Measurements from ENCODE around the gene RASA3.

The RASA3 gene

GRCh38 chr13:114033541-114034315, 98.7 kb downstream of the RASA3 start:
- TF ChIP-seq EZH2 (IDR thresholded peaks at IDR 0.05; ENCODE audit: borderline replicate concordance, low read depth, low read length, severe bottlenecking) = no peak
- TF ChIP-seq, protein P1, sequence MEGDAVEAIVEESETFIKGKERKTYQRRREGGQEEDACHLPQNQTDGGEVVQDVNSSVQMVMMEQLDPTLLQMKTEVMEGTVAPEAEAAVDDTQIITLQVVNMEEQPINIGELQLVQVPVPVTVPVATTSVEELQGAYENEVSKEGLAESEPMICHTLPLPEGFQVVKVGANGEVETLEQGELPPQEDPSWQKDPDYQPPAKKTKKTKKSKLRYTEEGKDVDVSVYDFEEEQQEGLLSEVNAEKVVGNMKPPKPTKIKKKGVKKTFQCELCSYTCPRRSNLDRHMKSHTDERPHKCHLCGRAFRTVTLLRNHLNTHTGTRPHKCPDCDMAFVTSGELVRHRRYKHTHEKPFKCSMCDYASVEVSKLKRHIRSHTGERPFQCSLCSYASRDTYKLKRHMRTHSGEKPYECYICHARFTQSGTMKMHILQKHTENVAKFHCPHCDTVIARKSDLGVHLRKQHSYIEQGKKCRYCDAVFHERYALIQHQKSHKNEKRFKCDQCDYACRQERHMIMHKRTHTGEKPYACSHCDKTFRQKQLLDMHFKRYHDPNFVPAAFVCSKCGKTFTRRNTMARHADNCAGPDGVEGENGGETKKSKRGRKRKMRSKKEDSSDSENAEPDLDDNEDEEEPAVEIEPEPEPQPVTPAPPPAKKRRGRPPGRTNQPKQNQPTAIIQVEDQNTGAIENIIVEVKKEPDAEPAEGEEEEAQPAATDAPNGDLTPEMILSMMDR (IDR thresholded peaks at IDR 0.05; ENCODE audit: borderline replicate concordance, extremely low read depth, low read length, poor library complexity, severe bottlenecking) = no peak
- no peak overlapping the region for H3K4me2 ChIP-seq (ENCODE audit: insufficient read depth, low read length)
- ATAC-seq (ENCODE audit: insufficient read depth, low read depth) (no peak), DNase-seq (no peak)
- H3K4me3 ChIP-seq (ENCODE audit: low read depth in 1 of 2, low read length in 2 of 2) = no peak overlapping the region
- no peak overlapping the region for H3K9ac ChIP-seq (ENCODE audit: low read depth, low read length)
- H4K20me1 ChIP-seq (ENCODE audit: insufficient read depth, low read length) = peaks cover 73% of the 10 kb centered on the region
- H2AFZ ChIP-seq (ENCODE audit: low read depth, low read length) = no peak overlapping the region
- no peaks in the 10 kb centered on the region for H3K9me3 ChIP-seq (ENCODE audit: insufficient read depth, low read length, severe bottlenecking)
- no peaks in the 10 kb centered on the region for H3K27me3 ChIP-seq (ENCODE audit: insufficient read depth, low read length, poor library complexity)
- H3K4me1 ChIP-seq (ENCODE audit: insufficient read depth, low read length) = no peaks in the 10 kb centered on the region
- peaks cover 58% of the 10 kb centered on the region for H3K79me2 ChIP-seq (ENCODE audit: insufficient read depth, low read length)
- H3K36me3 ChIP-seq (ENCODE audit: insufficient read depth, low read length) = peaks cover 44% of the 10 kb centered on the region
- H3K27ac ChIP-seq (ENCODE audit: low read length) = no peak overlapping the region

GRCh38 chr13:114032126-114032799, 100.2 kb downstream of the RASA3 start:
- Histone ChIP-seq H3K27me3 (ENCODE audit: insufficient read depth, low read length, poor library complexity) (no peaks in the 10 kb centered on the region), H3K9me3 (ENCODE audit: insufficient read depth, low read length, severe bottlenecking) (no peaks in the 10 kb centered on the region), H3K4me2 (ENCODE audit: insufficient read depth, low read length) (no peak overlapping the region), H3K4me3 (ENCODE audit: low read depth in 1 of 2, low read length in 2 of 2) (no peak overlapping the region), H3K36me3 (ENCODE audit: insufficient read depth, low read length) (peaks cover 50% of the 10 kb centered on the region), H3K9ac (ENCODE audit: low read depth, low read length) (no peak overlapping the region), H3K79me2 (ENCODE audit: insufficient read depth, low read length) (peaks cover 57% of the 10 kb centered on the region), H3K4me1 (ENCODE audit: insufficient read depth, low read length) (no peaks in the 10 kb centered on the region), H3K27ac (ENCODE audit: low read length) (no peak overlapping the region), H2AFZ (ENCODE audit: low read depth, low read length) (no peak overlapping the region), H4K20me1 (ENCODE audit: insufficient read depth, low read length) (peaks cover 70% of the 10 kb centered on the region)
- DNase-seq (no peak), ATAC-seq (ENCODE audit: insufficient read depth, low read depth) (no peak)
- no peak for TF ChIP-seq EZH2 (IDR thresholded peaks at IDR 0.05; ENCODE audit: borderline replicate concordance, low read depth, low read length, severe bottlenecking)
- TF ChIP-seq, protein P1 (IDR thresholded peaks at IDR 0.05; ENCODE audit: borderline replicate concordance, extremely low read depth, low read length, poor library complexity, severe bottlenecking) = no peak

GRCh38 chr13:114031631-114032030, 100.8 kb downstream of the RASA3 start:
- Histone ChIP-seq H4K20me1 (ENCODE audit: insufficient read depth, low read length) (peaks cover 63% of the 10 kb centered on the region), H3K9me3 (ENCODE audit: insufficient read depth, low read length, severe bottlenecking) (no peaks in the 10 kb centered on the region), H3K9ac (ENCODE audit: low read depth, low read length) (no peak overlapping the region), H3K79me2 (ENCODE audit: insufficient read depth, low read length) (peaks cover 51% of the 10 kb centered on the region), H3K4me3 (ENCODE audit: low read depth in 1 of 2, low read length in 2 of 2) (no peak overlapping the region), H2AFZ (ENCODE audit: low read depth, low read length) (no peak overlapping the region), H3K4me1 (ENCODE audit: insufficient read depth, low read length) (no peaks in the 10 kb centered on the region), H3K27ac (ENCODE audit: low read length) (no peak overlapping the region), H3K36me3 (ENCODE audit: insufficient read depth, low read length) (peaks cover 49% of the 10 kb centered on the region), H3K27me3 (ENCODE audit: insufficient read depth, low read length, poor library complexity) (no peaks in the 10 kb centered on the region), H3K4me2 (ENCODE audit: insufficient read depth, low read length) (no peak overlapping the region)
- ATAC-seq (ENCODE audit: insufficient read depth, low read depth) (no peak), DNase-seq (no peak)
- TF ChIP-seq, protein P1 (IDR thresholded peaks at IDR 0.05; ENCODE audit: borderline replicate concordance, extremely low read depth, low read length, poor library complexity, severe bottlenecking) = no peak
- no peak for TF ChIP-seq EZH2 (IDR thresholded peaks at IDR 0.05; ENCODE audit: borderline replicate concordance, low read depth, low read length, severe bottlenecking)

All from DND-41 (cell line).